BE2C (cell line): ENCODE measurements around the gene RGMB.
A peak's percentile ranks its signal among the peaks of the same experiment; 100 is the strongest.

ENCODE experiments used
- DNase-seq: peaks from one replicate; pipeline ENCODE4 v3.0.0-alpha.2; 2020
- H3K27me3 ChIP-seq: fragments of 250-450 bp; sonication (Bioruptor Pico); 2 replicates; pipeline ENCODE4 v1.5.1; 2020; ENCODE audit warnings: mild to moderate bottlenecking
- H3K36me3 ChIP-seq: fragments of 250-450 bp; sonication (Bioruptor Pico); 2 replicates; pipeline ENCODE4 v1.5.1; 2020; ENCODE audit warnings: mild to moderate bottlenecking
- H3K4me1 ChIP-seq: fragments of 250-450 bp; sonication (Bioruptor Pico); 2 replicates; pipeline ENCODE4 v1.5.1; 2020
- H3K4me3 ChIP-seq: 2 replicates; pipeline ENCODE4 v1.5.1; 2011; ENCODE audit warnings: low read depth, low read length
- H3K9me3 ChIP-seq: fragments of 250-450 bp; sonication (Bioruptor Pico); 2 replicates; pipeline ENCODE4 v1.5.1; 2020
- CTCF ChIP-seq: IDR thresholded peaks from 2 replicates; pipeline ENCODE4 v1.5.1; 2012; ENCODE audit warnings: mild to moderate bottlenecking, low read depth, low read length

RGMB gene

DNA sequence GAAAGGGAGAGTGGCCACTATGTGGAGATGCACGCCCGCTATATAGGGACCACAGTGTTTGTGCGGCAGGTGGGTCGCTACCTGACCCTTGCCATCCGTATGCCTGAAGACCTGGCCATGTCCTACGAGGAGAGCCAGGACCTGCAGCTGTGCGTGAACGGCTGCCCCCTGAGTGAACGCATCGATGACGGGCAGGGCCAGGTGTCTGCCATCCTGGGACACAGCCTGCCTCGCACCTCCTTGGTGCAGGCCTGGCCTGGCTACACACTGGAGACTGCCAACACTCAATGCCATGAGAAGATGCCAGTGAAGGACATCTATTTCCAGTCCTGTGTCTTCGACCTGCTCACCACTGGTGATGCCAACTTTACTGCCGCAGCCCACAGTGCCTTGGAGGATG lies 19.8 kb downstream of the RGMB start:
- Histone ChIP-seq H3K27me3 (no peaks in the 10 kb centered on the region), H3K9me3 (no peaks in the 10 kb centered on the region), H3K36me3 (peaks cover 28% of the 10 kb centered on the region), H3K4me1 (peaks cover 16% of the 10 kb centered on the region), H3K4me3 (no peak overlapping the region)
- TF ChIP-seq CTCF: no peak
- no peak for DNase-seq

GRCh38 chr5:98794001-98794400 lies 20.5 kb downstream of the RGMB start:
- H3K27me3 ChIP-seq: no peaks in the 10 kb centered on the region
- no peak overlapping the region for H3K4me3 ChIP-seq
- TF ChIP-seq CTCF: no peak
- H3K4me1 ChIP-seq: peaks cover 14% of the 10 kb centered on the region
- H3K9me3 ChIP-seq: no peaks in the 10 kb centered on the region
- peaks cover 26% of the 10 kb centered on the region for H3K36me3 ChIP-seq
- DNase-seq: no peak

DNA sequence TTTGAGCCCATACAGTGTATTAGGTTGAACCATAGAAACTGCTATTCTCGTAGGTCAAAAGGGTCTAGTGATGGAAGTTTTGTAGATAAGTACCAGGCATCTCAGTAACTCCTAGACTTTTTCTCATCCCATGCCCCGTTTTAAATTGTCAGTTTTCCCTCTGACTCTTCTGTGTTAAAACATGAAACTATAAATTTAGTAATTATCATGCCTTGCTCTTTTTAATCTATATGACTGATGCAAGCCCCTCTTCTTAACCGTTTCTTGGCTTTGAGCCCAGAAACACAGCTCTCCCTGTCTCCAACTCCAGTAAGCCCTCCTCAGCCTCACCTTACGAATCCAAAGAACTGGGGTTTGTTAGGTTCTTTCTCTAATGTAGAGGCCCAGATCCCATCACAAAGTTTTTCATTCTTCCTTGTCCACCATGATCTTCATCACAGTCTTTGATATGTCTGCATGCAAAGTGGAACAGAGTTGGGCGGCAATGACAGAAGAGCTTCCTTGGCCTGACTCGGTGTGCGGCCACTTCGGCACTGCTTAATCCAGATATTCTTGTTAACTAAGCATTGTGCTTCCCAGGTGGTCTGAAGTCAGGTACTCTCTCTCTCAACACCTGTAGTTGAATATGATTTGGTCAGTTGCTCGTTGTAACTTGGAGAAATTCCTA lies 21.1 kb downstream of the RGMB start:
- DNase-seq: no peak

GRCh38 chr5:98795243-98795642 lies 21.8 kb downstream of the RGMB start:
- DNase-seq: no peak
- no peak for TF ChIP-seq CTCF
- peaks cover 24% of the 10 kb centered on the region for H3K36me3 ChIP-seq

More for the DNA sequence above, 21.1 kb downstream of the RGMB start:
- H3K4me3 ChIP-seq: no peak overlapping the region
- no peaks in the 10 kb centered on the region for H3K9me3 ChIP-seq
- peaks cover 13% of the 10 kb centered on the region for H3K4me1 ChIP-seq
- no peaks in the 10 kb centered on the region for H3K27me3 ChIP-seq
- no peak for TF ChIP-seq CTCF
- peaks cover 24% of the 10 kb centered on the region for H3K36me3 ChIP-seq

DNA sequence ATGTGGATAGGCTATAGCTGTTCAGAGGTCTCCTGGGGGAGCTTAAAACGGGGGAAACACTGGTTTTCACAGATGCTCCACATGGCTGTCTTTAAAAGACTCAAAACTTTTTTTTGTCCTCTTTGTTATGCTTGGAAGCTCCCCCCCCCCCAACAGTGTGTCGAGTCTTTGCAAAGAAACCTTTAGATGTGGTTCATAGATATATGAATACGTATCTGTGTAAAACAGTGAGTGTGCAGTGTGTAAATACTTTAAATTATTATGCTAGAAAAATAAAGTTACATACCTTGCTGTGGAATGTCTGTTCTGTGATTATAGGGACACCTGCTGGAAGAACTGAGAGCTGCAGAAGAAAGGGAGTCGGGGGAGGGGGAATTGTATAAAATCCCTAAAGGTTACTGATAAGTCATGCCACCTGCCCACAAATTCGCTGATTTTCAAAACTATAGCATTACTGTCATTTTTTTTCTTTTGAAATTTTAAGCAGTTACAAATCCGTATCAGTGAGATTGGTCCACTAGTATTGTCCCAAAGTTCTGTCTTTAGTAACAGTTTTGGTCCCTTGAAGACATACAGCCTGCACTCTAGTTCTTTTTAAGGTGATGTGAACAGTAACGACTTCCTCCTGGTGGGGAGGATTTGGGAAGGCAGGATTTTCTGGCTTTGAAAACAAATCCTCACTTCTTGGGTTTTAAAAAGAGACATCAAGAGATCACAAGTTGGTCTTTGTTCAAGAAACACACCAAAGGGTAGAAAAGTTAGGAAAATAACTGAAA lies 22.9 kb downstream of the RGMB start:
- peaks cover 13% of the 10 kb centered on the region for H3K4me1 ChIP-seq
- peak; percentile 97 for TF ChIP-seq CTCF
- no peak overlapping the region for H3K4me3 ChIP-seq
- DNase-seq: peak; percentile 60
- peaks cover 24% of the 10 kb centered on the region for H3K36me3 ChIP-seq
- no peaks in the 10 kb centered on the region for H3K27me3 ChIP-seq
- H3K9me3 ChIP-seq: no peaks in the 10 kb centered on the region

More at GRCh38 chr5:98795243-98795642, 21.8 kb downstream of the RGMB start:
- Histone ChIP-seq H3K27me3 (no peaks in the 10 kb centered on the region), H3K9me3 (no peaks in the 10 kb centered on the region), H3K4me3 (no peak overlapping the region), H3K4me1 (peaks cover 13% of the 10 kb centered on the region)

DNA sequence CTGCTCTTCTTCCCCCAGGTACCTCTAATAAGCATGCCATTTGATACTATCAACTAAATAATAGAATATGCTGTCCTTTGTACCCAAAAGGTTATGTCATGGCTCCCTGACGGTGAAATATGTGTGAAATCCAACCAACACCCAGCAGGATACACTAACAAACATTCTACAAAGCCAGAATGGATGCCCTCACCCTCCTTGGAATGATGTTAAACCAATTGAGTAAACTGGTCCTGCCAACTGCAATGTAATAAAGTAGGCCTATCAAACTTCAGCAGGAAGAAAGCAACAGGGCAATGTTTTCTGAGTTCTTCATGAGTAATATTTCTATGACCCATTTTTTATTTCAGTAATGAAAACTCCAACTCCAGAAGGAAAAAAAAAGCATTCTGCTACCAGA lies 24.9 kb downstream of the RGMB start:
- no peak for TF ChIP-seq CTCF
- Histone ChIP-seq H3K4me3 (no peak overlapping the region), H3K4me1 (peaks cover 13% of the 10 kb centered on the region), H3K27me3 (no peaks in the 10 kb centered on the region), H3K9me3 (no peaks in the 10 kb centered on the region), H3K36me3 (peaks cover 13% of the 10 kb centered on the region)
- DNase-seq: no peak
